ES-I3 (cell line): ENCODE results near the gene UNC45B.
"Not testable (repeated sequence)": the region's sequence is repeated elsewhere in the genome, so short reads cannot be mapped to it uniquely, and the experiment has no call there.

Experiments
- H3K36me3 ChIP-seq: 2 replicates; pipeline ENCODE4 v1.6.1; 2013; ENCODE audit warnings: mild to moderate bottlenecking, low read length, control low read depth, moderate library complexity; ENCODE audit not compliant: insufficient read depth
- H3K4me1 ChIP-seq: 2 replicates; pipeline ENCODE4 v1.6.1; 2013; ENCODE audit warnings: mild to moderate bottlenecking, control low read depth, low read length; ENCODE audit not compliant: insufficient read depth
- H3K9ac ChIP-seq: 2 replicates; pipeline ENCODE4 v1.6.1; 2013; ENCODE audit warnings: low read depth, mild to moderate bottlenecking, low read length, moderate library complexity
- H3K9me3 ChIP-seq: 2 replicates; pipeline ENCODE4 v1.6.1; 2013; ENCODE audit warnings: mild to moderate bottlenecking, low read length, moderate library complexity; ENCODE audit not compliant: control insufficient read depth, insufficient read depth

The UNC45B gene

DNA sequence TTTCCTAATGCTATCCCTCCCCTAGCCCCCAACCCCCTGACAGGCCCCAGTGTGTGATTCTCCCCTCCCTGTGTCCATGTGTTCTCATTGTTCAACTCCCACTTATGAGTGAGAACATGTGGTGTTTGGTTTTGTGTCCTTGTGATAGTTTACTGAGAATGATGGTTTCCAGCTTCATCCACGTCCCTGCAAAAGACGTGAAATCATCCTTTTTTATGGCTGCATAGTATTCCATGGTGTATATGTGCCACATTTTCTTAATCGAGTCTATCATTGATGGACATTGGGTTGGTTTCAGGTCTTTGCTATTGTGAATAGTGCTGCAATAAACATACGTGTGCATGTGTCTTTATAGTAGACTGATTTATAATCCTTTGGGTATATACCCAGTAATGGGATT is 86.7 kb downstream of the UNC45B start:
- H3K9me3 ChIP-seq, H3K4me1 ChIP-seq, H3K36me3 ChIP-seq, H3K9ac ChIP-seq: not testable (repeated sequence)

- no peak overlapping the region for H3K9ac ChIP-seq
- no peaks in the 10 kb centered on the region; the same call in 1 of the 2 replicates for H3K9me3 ChIP-seq
- H3K4me1 ChIP-seq, result no peaks in the 10 kb centered on the region
- H3K36me3 ChIP-seq, result no peaks in the 10 kb centered on the region
These were observed 87.7 kb downstream of the UNC45B start for GRCh38 chr17:35235289-35235688.

DNA sequence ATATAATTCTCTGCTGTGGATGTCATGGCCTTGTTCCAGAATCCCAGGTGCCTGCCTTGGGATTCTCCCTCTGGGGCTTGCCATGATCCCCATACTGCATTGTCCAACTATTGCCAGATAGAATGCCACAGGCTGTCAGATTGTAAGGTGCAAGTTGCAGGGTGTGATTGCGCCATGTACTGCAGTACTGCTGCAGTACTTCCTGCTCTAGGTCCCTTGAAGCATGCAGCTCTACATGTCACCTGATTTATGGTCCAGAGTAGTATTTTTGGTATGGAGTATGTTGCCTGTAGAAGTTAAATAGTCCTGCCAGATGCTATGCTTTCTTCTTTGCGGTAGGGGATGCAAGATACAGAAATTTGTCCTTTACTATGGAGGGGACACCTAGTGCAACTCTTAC is 88.3 kb downstream of the UNC45B start:
- no peaks in the 10 kb centered on the region for H3K4me1 ChIP-seq
- no peaks in the 10 kb centered on the region; the same call in 1 of the 2 replicates for H3K9me3 ChIP-seq
- no peak overlapping the region for H3K9ac ChIP-seq

GRCh38 chr17:35236821-35237220 is 89.2 kb downstream of the UNC45B start:
- Histone ChIP-seq H3K9ac (no peak overlapping the region), H3K4me1 (no peaks in the 10 kb centered on the region), H3K36me3 (no peaks in the 10 kb centered on the region), H3K9me3 (no peaks in the 10 kb centered on the region; the same call in 1 of the 2 replicates)

More for the DNA sequence above, 88.3 kb downstream of the UNC45B start:
- no peaks in the 10 kb centered on the region for H3K36me3 ChIP-seq

- H3K4me1 ChIP-seq, result no peaks in the 10 kb centered on the region
- H3K9me3 ChIP-seq, result no peaks in the 10 kb centered on the region; the same call in 1 of the 2 replicates
- no peak overlapping the region for H3K9ac ChIP-seq
- no peaks in the 10 kb centered on the region for H3K36me3 ChIP-seq
These were observed 91.2 kb downstream of the UNC45B start for GRCh38 chr17:35238821-35239220.
